ENCODE data around the gene DLEU7.

DLEU7 gene

GRCh38 chr13:50788551-50789210 is 54.8 kb downstream of the DLEU7 start:
- DNase-seq: no peak

- no peak for DNase-seq
These were observed 55.9 kb downstream of the DLEU7 start for GRCh38 chr13:50787316-50788195.

- no peak for DNase-seq
These were observed 59.7 kb downstream of the DLEU7 start for GRCh38 chr13:50783717-50784290.

- DNase-seq: no peak
These were observed 60.4 kb downstream of the DLEU7 start for GRCh38 chr13:50783066-50783465.

- DNase-seq: no peak
These were observed 63.1 kb downstream of the DLEU7 start for GRCh38 chr13:50780201-50781015.

- no peak for DNase-seq
These were observed 63.9 kb downstream of the DLEU7 start for GRCh38 chr13:50779443-50780200.
